GM12878 (cell line): ENCODE data around the gene GMPR2. TPM values are rescaled to one million over a fixed set of nuclear protein-coding genes. Genes with fewer than 3 reads are reported as not detected.
A peak's percentile ranks its signal among the peaks of the same experiment; 100 is the strongest.

Experiments used
- ATF2 ChIP-seq: IDR thresholded peaks from 2 replicates; pipeline ENCODE4 v1.6.1; 2012; ENCODE audit warnings: low read length, inconsistent platforms
- BCL3 ChIP-seq: IDR thresholded peaks from 2 replicates; pipeline ENCODE4 v1.6.1; 2011; ENCODE audit warnings: borderline replicate concordance, low read depth, mild to moderate bottlenecking, moderate library complexity, low read length; ENCODE audit not compliant: insufficient read depth, poor library complexity, severe bottlenecking
- CBX5 ChIP-seq: sonication (generic); IDR thresholded peaks from 2 replicates; pipeline ENCODE4 v1.6.1; 2016; ENCODE audit warnings: low read depth, moderate library complexity, mild to moderate bottlenecking, inconsistent platforms
- CHD1 ChIP-seq: IDR thresholded peaks from 2 replicates; pipeline ENCODE4 v1.6.1; 2012; ENCODE audit warnings: low read depth, low read length, improper control_type of control experiment
- DPF2 ChIP-seq: fragments of 450-650 bp; IDR thresholded peaks from 2 replicates; pipeline ENCODE4 v1.6.1; 2017; ENCODE audit warnings: mild to moderate bottlenecking
- EED ChIP-seq: sonication (generic); IDR thresholded peaks from 2 replicates; pipeline ENCODE4 v1.6.1; 2016; ENCODE audit warnings: antibody characterized with exemption, low read depth
- IKZF2 ChIP-seq, 2 experiments: fragments of 450-650 bp; IDR thresholded peaks; 2 replicates each; pipeline ENCODE4 v1.6.1; 2017; ENCODE audit warnings: mild to moderate bottlenecking in 2 of 2, moderate library complexity in 2 of 2
- NBN ChIP-seq: fragments of 450-650 bp; IDR thresholded peaks from 2 replicates; pipeline ENCODE4 v1.6.1; 2016
- NFIC ChIP-seq: IDR thresholded peaks from 2 replicates; pipeline ENCODE4 v1.6.1; 2012; ENCODE audit warnings: low read depth, mild to moderate bottlenecking, inconsistent platforms, low read length, moderate library complexity
- NKRF ChIP-seq: fragments of 450-650 bp; conservative IDR thresholded peaks from 2 replicates; pipeline ENCODE4 v1.6.1; 2017; ENCODE audit warnings: mild to moderate bottlenecking, moderate library complexity
- NR2F1 ChIP-seq: fragments of 450-650 bp; conservative IDR thresholded peaks from 2 replicates; pipeline ENCODE4 v1.6.1; 2017; ENCODE audit warnings: mild to moderate bottlenecking
- NRF1 ChIP-seq: conservative IDR thresholded peaks from 2 replicates; pipeline ENCODE4 v1.6.1; 2011; ENCODE audit warnings: mild to moderate bottlenecking, low read depth, low read length, improper control_type of control experiment
- REST ChIP-seq: IDR thresholded peaks from 2 replicates; pipeline ENCODE4 v1.6.1; 2012; ENCODE audit warnings: mild to moderate bottlenecking, low read depth, low read length
- SMAD1 ChIP-seq: fragments of 450-650 bp; IDR thresholded peaks from 2 replicates; pipeline ENCODE4 v1.6.1; 2018; ENCODE audit warnings: mild to moderate bottlenecking, low read depth; ENCODE audit not compliant: partially characterized antibody
- TARDBP ChIP-seq: IDR thresholded peaks from 2 replicates; pipeline ENCODE4 v1.6.1; 2016; ENCODE audit warnings: borderline replicate concordance
- TCF7 ChIP-seq: IDR thresholded peaks from 2 replicates; pipeline ENCODE4 v1.6.1; 2014; ENCODE audit warnings: antibody characterized with exemption, borderline replicate concordance
- ZBTB4 ChIP-seq: fragments of 450-650 bp; formaldehyde crosslinking; IDR thresholded peaks from 2 replicates; pipeline ENCODE4 v1.4.0; 2022; ENCODE audit warnings: mild to moderate bottlenecking, moderate library complexity
- ZSCAN29 ChIP-seq: fragments of 450-650 bp; IDR thresholded peaks from 2 replicates; pipeline ENCODE4 v1.6.1; 2017; ENCODE audit warnings: mild to moderate bottlenecking, moderate library complexity
- polyA plus RNA-seq, 11 experiments: library from polyadenylated mRNA; depleted of rRNA in 4 of 11; unstranded in 6 of 11; stranded (reverse) in 5 of 11; fragments of >200 nt; fragmentation: Nextera tagmentation in 4 of 11; fragmentation: Illumina TruSeq in 1 of 11; extraction: Ambion mirVana in 4 of 11; extraction: Trizol in 1 of 11; gene quantifications; 1 replicate in 1 of 11; 2 replicates in 10 of 11; pipeline versions ENCODE4 v1.2.1 to v1.2.3, GENCODE V29; 2011 to 2016; ENCODE audit warnings: inconsistent platforms in 2 of 11, missing spikeins in 2 of 11, low read depth in 1 of 11
- total RNA-seq, 4 experiments: library from RNA; depleted of rRNA in 3 of 4; stranded (reverse); fragments of >200 nt in 3 of 4; fragmentation: Illumina TruSeq in 1 of 4; extraction: Trizol in 1 of 4; gene quantifications; 2 replicates each; pipeline versions ENCODE4 v1.2.1 to v1.2.3, GENCODE V29; 2013 to 2021

GMPR2 gene
- total and polyA plus RNA-seq, 10 of the 15 experiments (the other 5 are each of a cell fraction or from before 2014, with no cell fraction given): 55.1 to 80.3 (median 61.5) TPM

GRCh38 chr14:24188251-24189058, 44.3 kb upstream of the GMPR2 start, which contains the start of gene IPO4 (continued):
- TF ChIP-seq BCL3 (peak; percentile 74), ATF2 (peak; percentile 71; the same call in 1 of the 2 replicates), NFIC (no peak), DPF2 (peak; percentile 47; the same call in 1 of the 2 replicates), TARDBP (peak; percentile 84), REST (0 out of 2 replicates have a peak, but pooled peaks have one; percentile 43), ZBTB4 (CRISPR knock-in tag) (no peak), CBX5 (0 out of 2 replicates have a peak, but pooled peaks have one; percentile 85), NR2F1 (no peak; the same call in 1 of the 2 replicates), NBN (peak; percentile 91), IKZF2 (IDR thresholded peaks at IDR 0.05) (no peak; a peak in 1 of 4 replicates), TCF7 (peak; percentile 65; the same call in 1 of the 2 replicates), NKRF (peak; percentile 99), NRF1 (no peak), EED (peak; percentile 46; the same call in 1 of the 2 replicates), ZSCAN29 (peak; percentile 81; the same call in 1 of the 2 replicates), CHD1 (no peak), SMAD1 (no peak)
